WTC11 (cell line): ENCODE measurements around the gene AKT2. TPM values are rescaled to one million over a fixed set of nuclear protein-coding genes. Genes with fewer than 3 reads are reported as not detected.

Source experiments
- ATAC-seq: fragments of 200-7000 bp; cut with Tn5 transposase; 2 replicates; pipeline ENCODE4 v1.10.0; 2021; ENCODE audit warnings: mild to moderate bottlenecking, moderate library complexity
- CTCF ChIA-PET: fragments of 300-600 bp; sonication (Branson Sonifier 250); formaldehyde crosslinking; loops from one replicate; lab custom pipeline; 2021; ENCODE audit warnings: antibody characterized with exemption; lab: Charles Lee
- POLR2A ChIA-PET: fragments of 350-600 bp; sonication (Branson Sonifier 250); formaldehyde crosslinking; loops from one replicate; lab custom pipeline; 2021; ENCODE audit warnings: antibody characterized with exemption; lab: Charles Lee
- DNase-seq: peaks from one replicate; pipeline ENCODE4 v3.0.0; 2021; ENCODE audit warnings: low spot score
- H3K27ac Mint-ChIP-seq: 2 replicates; pipeline ENCODE4 v1.8.0; 2021; ENCODE audit warnings: mixed read lengths
- H3K27me3 Mint-ChIP-seq: 2 replicates; pipeline ENCODE4 v1.8.0; 2021; ENCODE audit warnings: low read depth, mild to moderate bottlenecking, moderate library complexity, mixed read lengths
- H3K36me3 Mint-ChIP-seq: 2 replicates; pipeline ENCODE4 v1.8.0; 2021; ENCODE audit warnings: mixed read lengths
- H3K4me1 Mint-ChIP-seq: 2 replicates; pipeline ENCODE4 v1.8.0; 2022; ENCODE audit warnings: mixed read lengths
- H3K4me3 Mint-ChIP-seq: 2 replicates; pipeline ENCODE4 v1.8.0; 2021; ENCODE audit warnings: mild to moderate bottlenecking, moderate library complexity, mixed read lengths
- H3K9me3 Mint-ChIP-seq: 2 replicates; pipeline ENCODE4 v1.8.0; 2021; ENCODE audit warnings: mixed read lengths
- ATF1 ChIP-seq: sonication (generic); formaldehyde crosslinking; IDR thresholded peaks from 2 replicates; pipeline ENCODE4 v1.8.1; 2023; ENCODE audit warnings: mild to moderate bottlenecking, moderate library complexity, missing genetic modification reagents
- ATF2 ChIP-seq: sonication (generic); formaldehyde crosslinking; IDR thresholded peaks from 2 replicates; pipeline ENCODE4 v1.8.1; 2022; ENCODE audit warnings: low read depth, missing genetic modification reagents, borderline replicate concordance
- ATF6 ChIP-seq: sonication (generic); formaldehyde crosslinking; IDR thresholded peaks from 2 replicates; pipeline ENCODE4 v1.8.1; 2023; ENCODE audit warnings: mild to moderate bottlenecking, missing genetic modification reagents
- ERG ChIP-seq: fragments of 250-450 bp; sonication (Bioruptor Pico); IDR thresholded peaks from 2 replicates; pipeline ENCODE4 v1.8.0; 2021; ENCODE audit warnings: mild to moderate bottlenecking
- ETV6 ChIP-seq: sonication (generic); formaldehyde crosslinking; IDR thresholded peaks from 2 replicates; pipeline ENCODE4 v1.8.1; 2022; ENCODE audit warnings: mild to moderate bottlenecking, missing genetic modification reagents
- GRHL2 ChIP-seq: fragments of 250-450 bp; sonication (Bioruptor Pico); IDR thresholded peaks from 2 replicates; pipeline ENCODE4 v1.8.0; 2022; ENCODE audit warnings: mild to moderate bottlenecking, moderate library complexity; ENCODE audit not compliant: insufficient replicate concordance, severe bottlenecking
- HMGXB4 ChIP-seq: sonication (generic); formaldehyde crosslinking; IDR thresholded peaks from 2 replicates; pipeline ENCODE4 v1.8.1; 2023; ENCODE audit warnings: mild to moderate bottlenecking, moderate library complexity, missing genetic modification reagents
- NFATC4 ChIP-seq: fragments of 250-450 bp; sonication (Bioruptor Pico); IDR thresholded peaks from 2 replicates; pipeline ENCODE4 v1.9.0; 2021; ENCODE audit warnings: mild to moderate bottlenecking
- RELA ChIP-seq: sonication (generic); formaldehyde crosslinking; IDR thresholded peaks from 2 replicates; pipeline ENCODE4 v1.8.1; 2022; ENCODE audit warnings: missing genetic modification reagents, mild to moderate bottlenecking, borderline replicate concordance
- SMAD4 ChIP-seq: sonication (generic); formaldehyde crosslinking; IDR thresholded peaks from 2 replicates; pipeline ENCODE4 v1.8.0; 2022; ENCODE audit warnings: mild to moderate bottlenecking, missing genetic modification reagents
- SOX15 ChIP-seq: fragments of 250-450 bp; sonication (Bioruptor Pico); IDR thresholded peaks from 2 replicates; pipeline ENCODE4 v1.9.0; 2021; ENCODE audit warnings: mild to moderate bottlenecking
- ZBTB43 ChIP-seq: sonication (generic); formaldehyde crosslinking; IDR thresholded peaks from 2 replicates; pipeline ENCODE4 v1.8.1; 2023; ENCODE audit warnings: mild to moderate bottlenecking, missing genetic modification reagents
- ZNF121 ChIP-seq: sonication (generic); formaldehyde crosslinking; IDR thresholded peaks from 2 replicates; pipeline ENCODE4 v1.8.0; 2023; ENCODE audit warnings: missing genetic modification reagents
- ZNF219 ChIP-seq: sonication (generic); formaldehyde crosslinking; IDR thresholded peaks from 2 replicates; pipeline ENCODE4 v1.8.0; 2023; ENCODE audit warnings: missing genetic modification reagents, mild to moderate bottlenecking, borderline replicate concordance
- ZNF512 ChIP-seq: sonication (generic); formaldehyde crosslinking; IDR thresholded peaks from 2 replicates; pipeline ENCODE4 v1.8.1; 2022; ENCODE audit warnings: missing genetic modification reagents, borderline replicate concordance
- total RNA-seq: library from RNA; stranded (reverse); gene quantifications from 3 replicates; pipeline ENCODE4 v1.2.3, GENCODE V29; 2021
- TF ChIP-seq, protein P1 (sequence below): fragments of 200-600 bp; IDR thresholded peaks from 2 replicates; pipeline ENCODE4 v1.8.0; 2022; ENCODE audit warnings: antibody characterized with exemption
- TF ChIP-seq, protein P2 (sequence below): sonication (generic); formaldehyde crosslinking; IDR thresholded peaks from 2 replicates; pipeline ENCODE4 v1.8.1; 2022; ENCODE audit warnings: low read depth, mild to moderate bottlenecking, moderate library complexity, missing genetic modification reagents, borderline replicate concordance
- TF ChIP-seq, protein P3 (sequence below): fragments of 250-450 bp; sonication (Bioruptor Pico); IDR thresholded peaks from 2 replicates; pipeline ENCODE4 v1.9.0; 2021; ENCODE audit warnings: mild to moderate bottlenecking
- TF ChIP-seq, protein P4 (sequence below): sonication (generic); formaldehyde crosslinking; IDR thresholded peaks from 2 replicates; pipeline ENCODE4 v1.8.1; 2023; ENCODE audit warnings: mild to moderate bottlenecking, missing genetic modification reagents, moderate library complexity

AKT2 gene
- total RNA-seq, 1 experiment from 2014 or later: 156 TPM

GRCh38 chr19:40266912-40267600 lies 18.1 kb downstream of the AKT2 start (continued):
- TF ChIP-seq ERG (CRISPR knock-in tag): no peak
- TF ChIP-seq ATF2 (CRISPR knock-in tag): no peak
- TF ChIP-seq GRHL2 (CRISPR knock-in tag): no peak
- no peak for TF ChIP-seq ATF1 (CRISPR knock-in tag)
- TF ChIP-seq ATF6: no peak

DNA sequence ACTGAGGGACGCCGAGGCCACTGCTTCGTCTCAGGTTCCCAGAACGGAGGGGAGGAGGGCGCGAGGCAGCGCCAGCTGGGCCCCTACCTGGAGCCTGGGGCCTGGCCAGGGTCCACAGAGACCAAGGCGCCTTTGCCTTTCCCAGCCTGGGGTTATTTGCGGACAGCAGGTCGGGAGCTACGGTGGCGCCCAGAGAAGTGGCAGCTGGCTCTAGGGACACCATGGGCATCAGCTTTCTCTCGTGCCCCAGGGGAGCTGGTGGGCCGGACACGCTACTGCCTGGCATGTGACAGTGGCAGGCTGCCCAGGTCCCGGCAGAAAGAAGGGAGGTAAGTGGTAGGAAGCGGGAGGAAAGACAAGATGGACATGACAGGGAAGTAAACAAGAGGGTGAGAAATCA lies 19.0 kb downstream of the AKT2 start:
- POLR2A ChIA-PET: no interaction called here
- no peaks in the 10 kb centered on the region for H3K27me3 Mint-ChIP-seq
- no peak for DNase-seq
- no peak for ATAC-seq
- peaks cover 20% of the 10 kb centered on the region for H3K4me1 Mint-ChIP-seq
- H3K9me3 Mint-ChIP-seq: no peaks in the 10 kb centered on the region
- H3K27ac Mint-ChIP-seq: no peak overlapping the region; the same call in 1 of the 2 replicates
- CTCF ChIA-PET: interaction anchor here (2.8 kb wide), 1 partner anchor 49 kb away, joined by 23 read pairs; the partner anchor contains the start of gene TTC9B
- peaks cover 12% of the 10 kb centered on the region; the same call in 1 of the 2 replicates for H3K36me3 Mint-ChIP-seq
- H3K4me3 Mint-ChIP-seq: no peak overlapping the region
- TF ChIP-seq HMGXB4 (no peak), NFATC4 (CRISPR knock-in tag) (no peak), SOX15 (no peak), ETV6 (CRISPR knock-in tag) (no peak), RELA (CRISPR knock-in tag) (no peak), ZNF512 (no peak), ZNF219 (no peak), ZBTB43 (CRISPR knock-in tag) (no peak), ZNF121 (CRISPR knock-in tag) (no peak), SMAD4 (CRISPR knock-in tag) (no peak), ERG (CRISPR knock-in tag) (no peak)
- TF ChIP-seq, protein P1, sequence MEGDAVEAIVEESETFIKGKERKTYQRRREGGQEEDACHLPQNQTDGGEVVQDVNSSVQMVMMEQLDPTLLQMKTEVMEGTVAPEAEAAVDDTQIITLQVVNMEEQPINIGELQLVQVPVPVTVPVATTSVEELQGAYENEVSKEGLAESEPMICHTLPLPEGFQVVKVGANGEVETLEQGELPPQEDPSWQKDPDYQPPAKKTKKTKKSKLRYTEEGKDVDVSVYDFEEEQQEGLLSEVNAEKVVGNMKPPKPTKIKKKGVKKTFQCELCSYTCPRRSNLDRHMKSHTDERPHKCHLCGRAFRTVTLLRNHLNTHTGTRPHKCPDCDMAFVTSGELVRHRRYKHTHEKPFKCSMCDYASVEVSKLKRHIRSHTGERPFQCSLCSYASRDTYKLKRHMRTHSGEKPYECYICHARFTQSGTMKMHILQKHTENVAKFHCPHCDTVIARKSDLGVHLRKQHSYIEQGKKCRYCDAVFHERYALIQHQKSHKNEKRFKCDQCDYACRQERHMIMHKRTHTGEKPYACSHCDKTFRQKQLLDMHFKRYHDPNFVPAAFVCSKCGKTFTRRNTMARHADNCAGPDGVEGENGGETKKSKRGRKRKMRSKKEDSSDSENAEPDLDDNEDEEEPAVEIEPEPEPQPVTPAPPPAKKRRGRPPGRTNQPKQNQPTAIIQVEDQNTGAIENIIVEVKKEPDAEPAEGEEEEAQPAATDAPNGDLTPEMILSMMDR: no peak
- TF ChIP-seq, protein P2, sequence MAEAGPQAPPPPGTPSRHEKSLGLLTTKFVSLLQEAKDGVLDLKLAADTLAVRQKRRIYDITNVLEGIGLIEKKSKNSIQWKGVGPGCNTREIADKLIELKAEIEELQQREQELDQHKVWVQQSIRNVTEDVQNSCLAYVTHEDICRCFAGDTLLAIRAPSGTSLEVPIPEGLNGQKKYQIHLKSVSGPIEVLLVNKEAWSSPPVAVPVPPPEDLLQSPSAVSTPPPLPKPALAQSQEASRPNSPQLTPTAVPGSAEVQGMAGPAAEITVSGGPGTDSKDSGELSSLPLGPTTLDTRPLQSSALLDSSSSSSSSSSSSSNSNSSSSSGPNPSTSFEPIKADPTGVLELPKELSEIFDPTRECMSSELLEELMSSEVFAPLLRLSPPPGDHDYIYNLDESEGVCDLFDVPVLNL (CRISPR knock-in tag): no peak
- TF ChIP-seq, protein P3, sequence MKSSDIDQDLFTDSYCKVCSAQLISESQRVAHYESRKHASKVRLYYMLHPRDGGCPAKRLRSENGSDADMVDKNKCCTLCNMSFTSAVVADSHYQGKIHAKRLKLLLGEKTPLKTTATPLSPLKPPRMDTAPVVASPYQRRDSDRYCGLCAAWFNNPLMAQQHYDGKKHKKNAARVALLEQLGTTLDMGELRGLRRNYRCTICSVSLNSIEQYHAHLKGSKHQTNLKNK: no peak
- TF ChIP-seq, protein P4, sequence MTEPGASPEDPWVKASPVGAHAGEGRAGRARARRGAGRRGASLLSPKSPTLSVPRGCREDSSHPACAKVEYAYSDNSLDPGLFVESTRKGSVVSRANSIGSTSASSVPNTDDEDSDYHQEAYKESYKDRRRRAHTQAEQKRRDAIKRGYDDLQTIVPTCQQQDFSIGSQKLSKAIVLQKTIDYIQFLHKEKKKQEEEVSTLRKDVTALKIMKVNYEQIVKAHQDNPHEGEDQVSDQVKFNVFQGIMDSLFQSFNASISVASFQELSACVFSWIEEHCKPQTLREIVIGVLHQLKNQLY (CRISPR knock-in tag): no peak
